Progenitor cell of endocrine pancreas (in vitro differentiated cells): ENCODE measurements around the gene DBP. TPM values are rescaled to one million over a fixed set of nuclear protein-coding genes. Genes with fewer than 3 reads are reported as not detected.

Experiments
- DNase-seq: peaks from one replicate; pipeline ENCODE4 v3.0.0; 2021; ENCODE audit warnings: low spot score; ENCODE audit not compliant: unreplicated experiment
- H3K27ac Mint-ChIP-seq: 2 replicates; pipeline ENCODE4 v1.8.0; 2021; ENCODE audit warnings: mild to moderate bottlenecking, moderate library complexity, mixed read lengths
- H3K27me3 Mint-ChIP-seq: 2 replicates; pipeline ENCODE4 v1.8.0; 2021; ENCODE audit warnings: mixed read lengths
- H3K36me3 Mint-ChIP-seq: 2 replicates; pipeline ENCODE4 v1.8.0; 2022; ENCODE audit warnings: mixed read lengths; ENCODE audit not compliant: insufficient read depth
- H3K4me1 Mint-ChIP-seq: 2 replicates; pipeline ENCODE4 v1.8.0; 2021; ENCODE audit warnings: low read depth, mixed read lengths
- H3K4me3 Mint-ChIP-seq: 2 replicates; pipeline ENCODE4 v1.8.0; 2021; ENCODE audit warnings: low read depth, mild to moderate bottlenecking, moderate library complexity, mixed read lengths
- H3K9me3 Mint-ChIP-seq: 2 replicates; pipeline ENCODE4 v1.8.0; 2021; ENCODE audit warnings: low read depth, mixed read lengths
- total RNA-seq: library from RNA; stranded (reverse); gene quantifications from 2 replicates; pipeline ENCODE4 v1.2.1, GENCODE V29; 2021
- TF ChIP-seq, protein P1 (sequence below): fragments of 200-600 bp; sonication (generic); IDR thresholded peaks from one replicate; pipeline ENCODE4 v1.5.0; 2021; ENCODE audit warnings: antibody characterized with exemption, mild to moderate bottlenecking; ENCODE audit not compliant: unreplicated experiment

The DBP gene
- total RNA-seq, 1 donor from 2014 or later: 5.3 TPM

GRCh38 chr19:48595833-48596232 lies 41.3 kb downstream of the DBP start:
- Mint-ChIP-seq H3K27me3 (peaks cover 11% of the 10 kb centered on the region), H3K9me3 (no peaks in the 10 kb centered on the region), H3K4me1 (no peaks in the 10 kb centered on the region), H3K36me3 (no peaks in the 10 kb centered on the region), H3K27ac (no peak overlapping the region), H3K4me3 (no peak overlapping the region)
- DNase-seq: no peak
- TF ChIP-seq, protein P1, sequence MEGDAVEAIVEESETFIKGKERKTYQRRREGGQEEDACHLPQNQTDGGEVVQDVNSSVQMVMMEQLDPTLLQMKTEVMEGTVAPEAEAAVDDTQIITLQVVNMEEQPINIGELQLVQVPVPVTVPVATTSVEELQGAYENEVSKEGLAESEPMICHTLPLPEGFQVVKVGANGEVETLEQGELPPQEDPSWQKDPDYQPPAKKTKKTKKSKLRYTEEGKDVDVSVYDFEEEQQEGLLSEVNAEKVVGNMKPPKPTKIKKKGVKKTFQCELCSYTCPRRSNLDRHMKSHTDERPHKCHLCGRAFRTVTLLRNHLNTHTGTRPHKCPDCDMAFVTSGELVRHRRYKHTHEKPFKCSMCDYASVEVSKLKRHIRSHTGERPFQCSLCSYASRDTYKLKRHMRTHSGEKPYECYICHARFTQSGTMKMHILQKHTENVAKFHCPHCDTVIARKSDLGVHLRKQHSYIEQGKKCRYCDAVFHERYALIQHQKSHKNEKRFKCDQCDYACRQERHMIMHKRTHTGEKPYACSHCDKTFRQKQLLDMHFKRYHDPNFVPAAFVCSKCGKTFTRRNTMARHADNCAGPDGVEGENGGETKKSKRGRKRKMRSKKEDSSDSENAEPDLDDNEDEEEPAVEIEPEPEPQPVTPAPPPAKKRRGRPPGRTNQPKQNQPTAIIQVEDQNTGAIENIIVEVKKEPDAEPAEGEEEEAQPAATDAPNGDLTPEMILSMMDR: no peak

- TF ChIP-seq, protein P1: no peak
- peaks cover 12% of the 10 kb centered on the region for H3K27me3 Mint-ChIP-seq
- H3K27ac Mint-ChIP-seq: no peak overlapping the region
- H3K36me3 Mint-ChIP-seq: no peaks in the 10 kb centered on the region
- H3K4me1 Mint-ChIP-seq: no peaks in the 10 kb centered on the region
- H3K9me3 Mint-ChIP-seq: no peaks in the 10 kb centered on the region
- DNase-seq: no peak
- H3K4me3 Mint-ChIP-seq: no peak overlapping the region
These were observed 42.0 kb downstream of the DBP start for GRCh38 chr19:48595171-48595570.

DNA sequence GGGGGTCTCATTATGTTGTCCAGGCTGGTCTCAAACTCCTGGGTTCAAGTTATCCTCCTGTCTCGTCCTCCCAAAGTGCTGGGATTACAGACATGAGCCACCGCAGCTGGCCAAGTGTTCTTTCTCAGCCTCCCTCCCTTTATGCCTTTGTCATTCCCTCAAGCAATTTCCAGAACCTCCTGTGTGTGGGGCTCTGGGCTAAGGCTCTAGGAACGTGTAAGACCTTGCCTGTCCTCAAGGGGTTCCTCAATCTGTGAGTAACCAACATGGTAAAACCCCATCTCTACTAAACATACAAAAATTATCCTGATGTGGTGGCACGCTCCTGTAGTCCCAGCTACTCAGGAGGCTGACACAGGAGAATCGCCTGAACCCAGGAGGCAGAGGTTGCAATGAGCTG lies 46.2 kb downstream of the DBP start:
- Mint-ChIP-seq H3K27ac (no peak overlapping the region), H3K36me3 (no peaks in the 10 kb centered on the region), H3K9me3 (no peaks in the 10 kb centered on the region), H3K4me1 (peaks cover 1% of the 10 kb centered on the region), H3K27me3 (peaks cover 31% of the 10 kb centered on the region), H3K4me3 (no peak overlapping the region)
- TF ChIP-seq, protein P1: no peak
- DNase-seq: no peak

- DNase-seq: peak; percentile 89
- peak overlapping the region; percentile 85 for H3K27ac Mint-ChIP-seq
- H3K9me3 Mint-ChIP-seq: peaks cover 3% of the 10 kb centered on the region
- peak overlapping the region; percentile 64 for H3K4me3 Mint-ChIP-seq
- H3K4me1 Mint-ChIP-seq: peaks cover 3% of the 10 kb centered on the region
- TF ChIP-seq, protein P1: peak; percentile 92
- H3K36me3 Mint-ChIP-seq: no peaks in the 10 kb centered on the region
- peaks cover 38% of the 10 kb centered on the region for H3K27me3 Mint-ChIP-seq
These were observed 48.3 kb downstream of the DBP start for GRCh38 chr19:48588670-48589401.

DNA sequence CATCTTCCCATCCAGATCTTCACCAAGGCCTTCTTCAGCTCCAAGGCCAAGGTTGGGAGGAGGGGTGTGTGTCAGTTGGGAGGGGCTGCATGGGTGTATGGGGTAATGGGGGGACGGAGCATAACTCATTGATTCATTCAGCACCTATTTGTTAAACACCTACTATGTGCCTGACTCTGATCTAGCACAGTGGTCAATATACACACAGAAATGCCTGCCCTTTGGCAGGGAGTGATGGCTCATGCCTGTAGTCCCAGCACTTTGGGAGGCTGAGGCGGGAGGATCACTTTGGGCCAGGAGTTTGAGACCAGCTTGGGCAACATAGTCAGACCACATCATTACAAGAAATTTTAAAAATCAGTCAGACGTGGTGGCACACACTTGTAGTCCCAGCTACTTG lies 49.8 kb downstream of the DBP start:
- TF ChIP-seq, protein P1: no peak
- H3K27ac Mint-ChIP-seq: no peak overlapping the region
- H3K36me3 Mint-ChIP-seq: no peaks in the 10 kb centered on the region
- no peak overlapping the region for H3K4me3 Mint-ChIP-seq
- peaks cover 3% of the 10 kb centered on the region for H3K4me1 Mint-ChIP-seq
- H3K9me3 Mint-ChIP-seq: peaks cover 3% of the 10 kb centered on the region
- H3K27me3 Mint-ChIP-seq: peaks cover 38% of the 10 kb centered on the region
- DNase-seq: no peak
